MCF 10A (cell line): ENCODE results near the gene TSGA10IP. TPM values are rescaled to one million over a fixed set of nuclear protein-coding genes. Genes with fewer than 3 reads are reported as not detected.

Experiments
- BruUV-seq: library from RNA; stranded (reverse); fragments of 400-500 nt; replicated peaks from 2 replicates; lab custom pipeline; 2021; lab: Mats Ljungman, UMichigan
- CTCF ChIA-PET: fragments of 300-600 bp; sonication (Branson Sonifier 250); formaldehyde crosslinking; extraction: SDS; loops from one replicate; lab custom pipeline; 2021; ENCODE audit warnings: antibody characterized with exemption, inconsistent platforms; lab: Yijun Ruan, JAX
- POLR2A ChIA-PET: fragments of 300-600, 350-650 bp; sonication (Branson Sonifier 250); formaldehyde crosslinking; extraction: SDS; loops from one replicate; lab custom pipeline; 2020; ENCODE audit warnings: antibody characterized with exemption, inconsistent platforms; lab: Yijun Ruan, JAX
- DNase-seq: peaks from one replicate; pipeline ENCODE4 v3.0.0-alpha.2; 2018; ENCODE audit not compliant: unreplicated experiment
- H3K27ac Mint-ChIP-seq: one replicate; pipeline ENCODE4 v1.8.0; 2022; ENCODE audit warnings: mild to moderate bottlenecking, low read depth, mixed read lengths; ENCODE audit not compliant: unreplicated experiment
- H3K27me3 Mint-ChIP-seq: one replicate; pipeline ENCODE4 v1.8.0; 2022; ENCODE audit warnings: mixed read lengths; ENCODE audit not compliant: insufficient read depth, unreplicated experiment
- H3K36me3 Mint-ChIP-seq: one replicate; pipeline ENCODE4 v1.8.0; 2022; ENCODE audit warnings: mild to moderate bottlenecking, moderate library complexity, mixed read lengths; ENCODE audit not compliant: insufficient read depth, unreplicated experiment
- H3K4me1 Mint-ChIP-seq: one replicate; pipeline ENCODE4 v1.8.0; 2022; ENCODE audit warnings: mixed read lengths; ENCODE audit not compliant: insufficient read depth, unreplicated experiment
- H3K4me3 Mint-ChIP-seq: one replicate; pipeline ENCODE4 v1.8.0; 2022; ENCODE audit warnings: mild to moderate bottlenecking, moderate library complexity, mixed read lengths; ENCODE audit not compliant: unreplicated experiment
- H3K9me3 Mint-ChIP-seq: one replicate; pipeline ENCODE4 v1.8.0; 2022; ENCODE audit warnings: mixed read lengths; ENCODE audit not compliant: unreplicated experiment
- CTCF ChIP-seq: fragments of 200-600 bp; IDR thresholded peaks from one replicate; pipeline ENCODE4 v1.8.0; 2022; ENCODE audit warnings: antibody characterized with exemption, mild to moderate bottlenecking; ENCODE audit not compliant: unreplicated experiment
- intact Hi-C: fragments of 100-400 bp; cut with micrococcal nuclease; formaldehyde crosslinking; loops from 2 replicates; pipeline ENCODE4 v1.14.1; 2022
- total RNA-seq: library from RNA; stranded (reverse); gene quantifications from 2 replicates; pipeline ENCODE4 v1.2.3, GENCODE V29; 2022

Gene TSGA10IP
- total RNA-seq, 1 experiment from 2014 or later, result not detected

- Mint-ChIP-seq H3K27me3 (no peaks in the 10 kb centered on the region), H3K4me1 (peaks cover under 1% of the 10 kb centered on the region), H3K9me3 (no peaks in the 10 kb centered on the region), H3K36me3 (peaks cover 34% of the 10 kb centered on the region), H3K27ac (no peak overlapping the region), H3K4me3 (no peak overlapping the region)
- DNase-seq, result no peak
- intact Hi-C loops, result no loop called here
- BruUV-seq, result no TSS peak
- ChIA-PET CTCF (interaction anchor here (0.6 to 1.7 kb wide), 2 partner anchors 10 to 273 kb away, joined by 3 to 5 read pairs; no protein-coding TSS in a partner anchor), POLR2A (no interaction called here)
- TF ChIP-seq CTCF, result no peak
These were observed 33.3 kb downstream of the TSGA10IP start for GRCh38 chr11:65978391-65979238.

GRCh38 chr11:65979261-65979759, 34.0 kb downstream of the TSGA10IP start:
- peaks cover 33% of the 10 kb centered on the region for H3K36me3 Mint-ChIP-seq
- no peak for TF ChIP-seq CTCF
- intact Hi-C loops, result no loop called here
- BruUV-seq, result no TSS peak
- H3K9me3 Mint-ChIP-seq, result no peaks in the 10 kb centered on the region
- no peaks in the 10 kb centered on the region for H3K27me3 Mint-ChIP-seq
- H3K27ac Mint-ChIP-seq, result no peak overlapping the region
- DNase-seq, result no peak
- CTCF ChIA-PET, result interaction anchor here (0.6 to 1.7 kb wide), 2 partner anchors 9 to 273 kb away, joined by 3 to 5 read pairs; no protein-coding TSS in a partner anchor
- H3K4me1 Mint-ChIP-seq, result no peaks in the 10 kb centered on the region
- POLR2A ChIA-PET, result no interaction called here
- no peak overlapping the region for H3K4me3 Mint-ChIP-seq

GRCh38 chr11:65981101-65981740, 35.9 kb downstream of the TSGA10IP start:
- no peak overlapping the region for H3K4me3 Mint-ChIP-seq
- no peaks in the 10 kb centered on the region for H3K27me3 Mint-ChIP-seq
- ChIA-PET CTCF (interaction anchor here (1.0 kb wide), 1 partner anchor 15 kb away, joined by 3 read pairs; no protein-coding TSS in a partner anchor), POLR2A (interaction anchor here (0.6 to 1.3 kb wide), 2 partner anchors 9 to 81 kb away, joined by 3 read pairs; no protein-coding TSS in a partner anchor)
- no peak for TF ChIP-seq CTCF
- no peaks in the 10 kb centered on the region for H3K9me3 Mint-ChIP-seq
- DNase-seq, result no peak
- intact Hi-C loops, result no loop called here
- H3K27ac Mint-ChIP-seq, result no peak overlapping the region
- H3K36me3 Mint-ChIP-seq, result peaks cover 34% of the 10 kb centered on the region
- BruUV-seq, result no TSS peak
- H3K4me1 Mint-ChIP-seq, result no peaks in the 10 kb centered on the region
